NCI-H510A (cell line): ENCODE data around the gene KCNQ4.
A peak's percentile ranks its signal among the peaks of the same experiment; 100 is the strongest.

Experiments used
- DNase-seq: peaks from one replicate; lab custom pipeline; 2025; lab: John Stamatoyannopoulos, UW

Gene KCNQ4

GRCh38 chr1:40840526-40841323 lies 57.1 kb downstream of the KCNQ4 start:
- no peak for DNase-seq

- DNase-seq = no peak
These were observed 58.0 kb downstream of the KCNQ4 start for GRCh38 chr1:40841602-40842001.

- no peak for DNase-seq
These were observed 58.6 kb downstream of the KCNQ4 start for GRCh38 chr1:40842207-40842606.

- no peak for DNase-seq
These were observed 59.1 kb downstream of the KCNQ4 start for GRCh38 chr1:40842691-40843090.

GRCh38 chr1:40844079-40844478 lies 60.5 kb downstream of the KCNQ4 start:
- DNase-seq = no peak

GRCh38 chr1:40844887-40845878 lies 61.6 kb downstream of the KCNQ4 start:
- no peak for DNase-seq

- no peak for DNase-seq
These were observed 62.3 kb downstream of the KCNQ4 start for GRCh38 chr1:40845895-40846294.

- no peak for DNase-seq
These were observed 63.6 kb downstream of the KCNQ4 start for GRCh38 chr1:40847023-40847745.

GRCh38 chr1:40848530-40849189 lies 65.1 kb downstream of the KCNQ4 start:
- DNase-seq = peak; percentile 73

GRCh38 chr1:40849801-40850592 lies 66.4 kb downstream of the KCNQ4 start:
- DNase-seq = peak; percentile 42

GRCh38 chr1:40851643-40852042 lies 68.1 kb downstream of the KCNQ4 start:
- DNase-seq = no peak

- DNase-seq = no peak
These were observed 69.7 kb downstream of the KCNQ4 start for GRCh38 chr1:40853113-40853884.

GRCh38 chr1:40853885-40854170 lies 70.2 kb downstream of the KCNQ4 start:
- no peak for DNase-seq

GRCh38 chr1:40855513-40855912 lies 71.9 kb downstream of the KCNQ4 start:
- DNase-seq = no peak

GRCh38 chr1:40856116-40856515 lies 72.5 kb downstream of the KCNQ4 start:
- DNase-seq = no peak

GRCh38 chr1:40856656-40857302 lies 73.2 kb downstream of the KCNQ4 start:
- DNase-seq = no peak

- DNase-seq = no peak
These were observed 74.2 kb downstream of the KCNQ4 start for GRCh38 chr1:40857737-40858136.

GRCh38 chr1:40858856-40859416 lies 75.3 kb downstream of the KCNQ4 start:
- DNase-seq = no peak

- DNase-seq = no peak
These were observed 77.2 kb downstream of the KCNQ4 start for GRCh38 chr1:40860706-40861223.
